RCC 7860 (cell line): ENCODE data around the gene SLC25A11.

Experiments used
- DNase-seq: peaks from one replicate; pipeline ENCODE4 v3.0.0-alpha.2; 2015; ENCODE audit warnings: low spot score
- FAIRE-seq: peaks from 2 replicates; lab custom pipeline; 2012; peaks lifted over from hg19 to GRCh38; lab: Jason Lieb, UNC

The SLC25A11 gene

GRCh38 chr17:4966844-4967538 lies 27.1 kb upstream of the SLC25A11 start:
- DNase-seq (peak; percentile 100), FAIRE-seq (peak; percentile 95)

- no peak for FAIRE-seq
- no peak for DNase-seq
Measured at GRCh38 chr17:4965311-4965986, 25.6 kb upstream of the SLC25A11 start.

- FAIRE-seq, result no peak
Measured at GRCh38 chr17:4960279-4960922, 20.6 kb upstream of the SLC25A11 start.

GRCh38 chr17:4959261-4959965 lies 19.6 kb upstream of the SLC25A11 start:
- DNase-seq (no peak), FAIRE-seq (no peak)

More at GRCh38 chr17:4960279-4960922, 20.6 kb upstream of the SLC25A11 start:
- DNase-seq, result no peak

- FAIRE-seq (no peak), DNase-seq (no peak)
Measured at GRCh38 chr17:4958102-4958501, 18.3 kb upstream of the SLC25A11 start.

GRCh38 chr17:4956493-4957061 lies 16.7 kb upstream of the SLC25A11 start:
- DNase-seq (no peak), FAIRE-seq (no peak)

GRCh38 chr17:4955091-4955490 lies 15.2 kb upstream of the SLC25A11 start:
- DNase-seq (no peak), FAIRE-seq (no peak)

- DNase-seq (peak; percentile 31), FAIRE-seq (no peak)
Measured at GRCh38 chr17:4953451-4953961, 13.7 kb upstream of the SLC25A11 start.

GRCh38 chr17:4951486-4951885 lies 11.6 kb upstream of the SLC25A11 start:
- DNase-seq (no peak), FAIRE-seq (no peak)

GRCh38 chr17:4950746-4951204 lies 10.9 kb upstream of the SLC25A11 start, which contains the start of gene ENO3:
TSS of gene ENO3 (plus strand) at chr17:4951119. CDS start at chr17:4951830, 711 bp downstream.
- FAIRE-seq (no peak), DNase-seq (no peak)

GRCh38 chr17:4950075-4950745 lies 10.4 kb upstream of the SLC25A11 start:
- no peak for FAIRE-seq
- DNase-seq, result no peak

GRCh38 chr17:4949321-4950074 lies 9.7 kb upstream of the SLC25A11 start:
- DNase-seq (peak; percentile 67), FAIRE-seq (no peak)

- DNase-seq, result peak; percentile 64
- no peak for FAIRE-seq
Measured at GRCh38 chr17:4948931-4949320, 9.1 kb upstream of the SLC25A11 start.

GRCh38 chr17:4948166-4948930 lies 8.5 kb upstream of the SLC25A11 start, which contains the start of gene PFN1:
TSS of gene PFN1 (minus strand) at chr17:4948530. CDS start at chr17:4948394, 136 bp downstream.
- FAIRE-seq, result no peak
- DNase-seq, result peak; percentile 67

GRCh38 chr17:4947411-4948165 lies 7.7 kb upstream of the SLC25A11 start:
- DNase-seq (peak; percentile 34), FAIRE-seq (no peak)

GRCh38 chr17:4947010-4947410 lies 7.2 kb upstream of the SLC25A11 start:
- FAIRE-seq, result no peak
- no peak for DNase-seq

GRCh38 chr17:4946312-4946976 lies 6.6 kb upstream of the SLC25A11 start:
- no peak for FAIRE-seq

More at GRCh38 chr17:4946312-4946976, 6.6 kb upstream of the SLC25A11 start:
- DNase-seq, result no peak
